HG03558 (cell line): ENCODE data around the gene EZH1.

ENCODE experiments used
- ATAC-seq: cut with Tn5 transposase; IDR thresholded peaks from one replicate; pipeline ENCODE4 v1.9.1; 2021; ENCODE audit warnings: moderate number of reproducible peaks; ENCODE audit not compliant: unreplicated experiment; ENCODE audit errors: extremely low read depth

Gene EZH1

GRCh38 chr17:42685831-42686230 lies 59.0 kb downstream of the EZH1 start:
- ATAC-seq = no peak

- ATAC-seq = no peak
Observed at GRCh38 chr17:42684929-42685556, 59.8 kb downstream of the EZH1 start.

- no peak for ATAC-seq
Observed at GRCh38 chr17:42683407-42684034, 61.3 kb downstream of the EZH1 start.

- no peak for ATAC-seq
Observed at GRCh38 chr17:42682722-42683403, 62.0 kb downstream of the EZH1 start.

- ATAC-seq = no peak
Observed at GRCh38 chr17:42681976-42682721, 62.7 kb downstream of the EZH1 start, which contains the start of gene CNTNAP1. TSS of gene CNTNAP1 (plus strand) at chr17:42682531. CDS start at chr17:42682830, 299 bp downstream.

GRCh38 chr17:42680331-42680808 lies 64.5 kb downstream of the EZH1 start:
- no peak for ATAC-seq

- ATAC-seq = no peak
Observed at GRCh38 chr17:42679492-42680330, 65.1 kb downstream of the EZH1 start.

- no peak for ATAC-seq
Observed at GRCh38 chr17:42678951-42679491, 65.8 kb downstream of the EZH1 start.

- no peak for ATAC-seq
Observed at GRCh38 chr17:42677921-42678781, 66.7 kb downstream of the EZH1 start.

- ATAC-seq = peak; percentile 57
Observed at GRCh38 chr17:42677012-42677857, 67.6 kb downstream of the EZH1 start.

- peak; percentile 3 for ATAC-seq
Observed at GRCh38 chr17:42676424-42677011, 68.3 kb downstream of the EZH1 start, which contains the start of gene PLEKHH3. TSS of gene PLEKHH3 (minus strand) at chr17:42676994. CDS start at chr17:42676563, 431 bp downstream.

GRCh38 chr17:42675965-42676423 lies 68.8 kb downstream of the EZH1 start:
- ATAC-seq = no peak

- ATAC-seq = no peak
Observed at GRCh38 chr17:42675348-42675964, 69.4 kb downstream of the EZH1 start.

GRCh38 chr17:42674755-42675347 lies 70.0 kb downstream of the EZH1 start:
- no peak for ATAC-seq

GRCh38 chr17:42673885-42674754 lies 70.7 kb downstream of the EZH1 start:
- no peak for ATAC-seq
